Stimulated activated CD8-positive, alpha-beta memory T cell treated with anti-CD3 and anti-CD28 coated beads, Interleukin-7, amount 100 ng/mL, for 4 hours (primary cell): ENCODE measurements around the gene MRPL52.
"Not testable (repeated sequence)": the region's sequence is repeated elsewhere in the genome, so short reads cannot be mapped to it uniquely, and the experiment has no call there.

ENCODE experiments used
- DNase-seq, 2 donors: peaks; one replicate each; pipeline ENCODE4 v3.0.0-alpha.2; 2020; ENCODE audit warnings: low read depth in 2 of 2

MRPL52 gene

DNA sequence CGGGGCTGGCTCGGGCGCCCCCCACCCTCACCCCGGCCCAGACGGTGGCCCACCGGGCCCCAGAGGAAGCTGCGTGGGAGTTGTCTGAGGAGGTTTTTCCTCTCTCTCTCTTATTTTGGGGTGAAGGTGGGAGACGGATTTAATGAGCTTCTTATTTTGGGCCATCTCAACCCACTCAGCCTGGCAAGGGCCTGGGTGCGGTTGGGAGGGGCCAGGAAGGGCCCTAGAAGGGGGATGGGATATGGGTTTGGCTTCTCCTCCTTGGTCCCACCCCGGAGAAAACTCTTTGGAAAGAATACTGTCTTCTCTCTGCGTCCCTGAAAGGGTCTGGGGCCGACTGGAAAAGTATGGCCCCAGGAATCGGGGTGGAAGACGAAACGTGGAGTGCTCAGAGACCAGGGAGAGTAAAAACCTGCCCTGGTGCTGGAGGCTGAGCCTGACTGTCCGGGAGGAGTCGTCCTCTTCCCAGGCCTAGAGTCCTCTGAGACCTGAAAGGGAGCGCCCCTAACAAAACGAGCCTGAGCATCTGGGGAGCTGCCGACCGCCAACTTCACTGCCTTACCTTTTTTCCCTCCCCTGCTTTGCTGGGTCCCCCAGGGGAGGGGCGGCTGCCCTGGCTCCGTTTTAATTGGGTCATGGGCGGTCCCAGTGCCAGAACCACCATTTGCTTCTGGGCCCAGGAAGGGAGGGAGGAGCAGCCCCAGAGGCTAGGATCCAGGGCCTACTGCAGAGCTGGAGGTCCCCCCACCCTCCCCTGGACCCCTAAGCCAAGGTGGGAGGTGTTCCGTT lies 8.3 kb downstream of the MRPL52 start:
- no peak for DNase-seq

DNA sequence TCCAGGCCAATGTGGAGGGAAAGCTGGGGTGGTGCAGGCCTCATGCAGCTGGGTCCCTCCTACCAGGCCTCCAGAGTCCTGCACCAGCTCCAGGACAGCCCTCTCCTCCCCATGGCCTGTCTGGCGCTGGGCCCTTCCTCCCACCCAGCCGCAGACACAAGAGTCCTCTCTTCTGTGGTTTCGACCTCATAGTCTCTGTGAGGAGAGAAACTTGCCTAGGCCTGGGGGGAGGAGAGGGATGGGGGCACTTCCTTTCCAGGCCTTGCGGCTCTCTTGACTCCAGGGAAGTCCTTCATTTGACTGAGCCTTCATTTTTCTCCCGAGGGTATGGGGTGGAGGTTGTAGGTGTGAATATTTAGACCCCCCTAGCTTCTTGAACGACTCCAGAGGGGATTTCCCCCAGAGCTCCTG lies 8.9 kb downstream of the MRPL52 start:
- DNase-seq: no peak

DNA sequence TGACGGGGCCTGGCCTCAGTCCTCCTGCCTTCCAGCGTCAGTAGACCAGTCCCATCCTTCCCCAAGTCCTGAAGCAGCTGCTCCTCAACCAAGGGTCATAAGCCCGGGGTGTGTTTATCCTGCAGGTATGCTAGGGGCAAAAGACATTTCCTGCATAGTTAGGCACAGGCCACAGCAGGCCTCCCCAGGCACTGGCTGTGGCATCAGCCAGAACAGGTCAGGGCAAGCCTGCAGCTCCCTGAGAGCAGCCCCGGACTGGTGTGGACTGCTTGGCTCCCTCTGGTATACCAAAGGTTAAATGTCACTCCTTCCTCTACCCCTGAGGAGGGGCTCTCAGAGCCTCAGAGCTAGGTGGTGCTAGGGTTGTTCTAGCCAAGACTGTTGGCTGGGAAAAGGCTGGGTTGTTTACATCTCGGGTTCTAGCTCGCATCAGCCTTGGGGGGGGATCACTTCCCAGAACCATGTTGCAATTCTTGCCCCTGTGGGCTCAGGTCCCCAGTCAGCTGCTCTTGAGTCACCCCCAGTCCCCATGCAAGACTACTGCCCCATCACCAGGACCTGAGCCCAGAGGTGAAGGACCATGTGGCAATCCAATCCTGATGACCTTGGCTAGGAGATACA lies 9.6 kb downstream of the MRPL52 start:
- DNase-seq: no peak

DNA sequence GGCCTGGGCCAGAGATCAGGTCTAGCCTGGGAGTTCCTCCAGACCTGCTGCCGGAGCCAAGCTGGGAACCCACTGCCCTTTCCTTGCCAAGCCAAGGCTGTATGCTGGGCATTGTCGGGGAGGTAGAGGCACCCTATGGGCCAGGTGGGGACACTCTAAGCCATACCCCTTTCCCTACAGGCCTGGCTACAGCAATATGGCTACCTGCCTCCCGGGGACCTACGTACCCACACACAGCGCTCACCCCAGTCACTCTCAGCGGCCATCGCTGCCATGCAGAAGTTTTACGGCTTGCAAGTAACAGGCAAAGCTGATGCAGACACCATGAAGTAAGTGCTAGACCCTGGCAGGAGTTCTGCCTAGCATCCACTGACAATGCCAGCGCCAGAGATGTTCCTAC lies 11.6 kb downstream of the MRPL52 start:
- DNase-seq: no peak

DNA sequence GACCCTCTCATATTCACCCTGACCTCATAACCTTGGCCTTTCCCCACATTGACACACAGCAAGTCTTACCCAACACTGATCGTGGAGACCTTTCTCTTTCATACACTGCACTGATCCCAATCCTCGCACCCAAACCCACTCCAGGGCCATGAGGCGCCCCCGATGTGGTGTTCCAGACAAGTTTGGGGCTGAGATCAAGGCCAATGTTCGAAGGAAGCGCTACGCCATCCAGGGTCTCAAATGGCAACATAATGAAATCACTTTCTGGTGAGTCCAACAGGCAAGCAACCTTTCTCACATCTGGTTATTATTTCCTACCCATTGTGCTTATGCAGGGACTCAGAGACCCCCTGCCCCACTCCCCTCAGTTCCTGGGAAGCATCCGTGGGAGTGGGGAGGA lies 12.1 kb downstream of the MRPL52 start:
- no peak for DNase-seq

DNA sequence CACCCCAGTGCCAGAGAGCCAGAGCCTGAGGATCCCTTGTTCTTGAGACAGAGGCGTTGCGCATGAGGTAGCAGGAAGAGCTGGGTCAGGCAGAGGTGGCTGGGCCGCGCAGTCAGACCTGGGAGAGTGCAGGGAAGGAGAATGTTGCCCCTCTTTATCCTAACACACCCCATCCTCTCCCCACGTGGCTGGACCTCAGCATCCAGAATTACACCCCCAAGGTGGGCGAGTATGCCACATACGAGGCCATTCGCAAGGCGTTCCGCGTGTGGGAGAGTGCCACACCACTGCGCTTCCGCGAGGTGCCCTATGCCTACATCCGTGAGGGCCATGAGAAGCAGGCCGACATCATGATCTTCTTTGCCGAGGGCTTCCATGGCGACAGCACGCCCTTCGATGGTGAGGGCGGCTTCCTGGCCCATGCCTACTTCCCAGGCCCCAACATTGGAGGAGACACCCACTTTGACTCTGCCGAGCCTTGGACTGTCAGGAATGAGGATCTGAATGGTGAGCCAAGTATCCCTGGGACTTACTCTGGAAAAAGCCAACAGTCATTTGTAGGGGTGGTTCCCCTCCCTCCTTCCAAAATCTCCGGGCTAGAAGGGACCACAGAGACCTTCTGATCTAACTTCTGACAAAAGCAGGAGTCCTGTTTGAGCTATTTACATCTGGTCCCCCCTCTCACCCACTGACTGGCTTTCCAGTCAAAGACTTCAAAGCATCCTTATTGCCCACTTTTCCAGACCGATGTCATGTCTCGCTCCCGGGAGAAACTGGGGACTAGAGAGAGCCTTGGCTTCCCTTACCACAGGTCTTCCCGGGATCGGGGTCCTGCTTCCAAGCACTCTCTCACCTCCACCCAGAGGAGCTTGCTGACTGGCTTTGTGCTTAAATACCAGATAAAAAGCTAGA lies 12.8 kb downstream of the MRPL52 start:
- DNase-seq: no peak

DNA sequence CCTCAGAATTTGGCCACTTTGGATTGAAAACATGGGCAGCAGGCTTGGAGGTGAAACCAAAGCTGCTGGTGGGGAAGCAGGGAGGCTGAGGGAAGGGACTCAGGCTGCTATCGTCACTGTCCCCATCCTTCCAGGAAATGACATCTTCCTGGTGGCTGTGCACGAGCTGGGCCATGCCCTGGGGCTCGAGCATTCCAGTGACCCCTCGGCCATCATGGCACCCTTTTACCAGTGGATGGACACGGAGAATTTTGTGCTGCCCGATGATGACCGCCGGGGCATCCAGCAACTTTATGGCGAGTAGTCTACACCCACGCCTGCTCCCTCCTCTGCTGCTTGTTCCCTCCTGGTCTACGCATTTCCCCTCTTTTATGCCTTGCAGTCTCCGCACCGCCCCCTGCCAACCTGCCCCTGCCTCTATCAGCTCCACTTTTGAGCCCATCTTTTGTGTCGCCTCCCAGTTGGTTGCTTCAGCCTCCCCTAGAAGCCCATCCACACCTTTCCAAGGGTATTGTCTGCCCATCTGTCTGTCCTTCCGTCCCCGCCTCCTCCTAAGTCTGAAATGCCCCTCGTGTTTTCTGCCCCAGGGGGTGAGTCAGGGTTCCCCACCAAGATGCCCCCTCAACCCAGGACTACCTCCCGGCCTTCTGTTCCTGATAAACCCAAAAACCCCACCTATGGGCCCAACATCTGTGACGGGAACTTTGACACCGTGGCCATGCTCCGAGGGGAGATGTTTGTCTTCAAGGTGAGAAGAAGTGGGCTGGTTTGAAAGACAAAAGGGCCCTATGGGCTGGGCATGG lies 13.6 kb downstream of the MRPL52 start:
- no peak for DNase-seq

DNA sequence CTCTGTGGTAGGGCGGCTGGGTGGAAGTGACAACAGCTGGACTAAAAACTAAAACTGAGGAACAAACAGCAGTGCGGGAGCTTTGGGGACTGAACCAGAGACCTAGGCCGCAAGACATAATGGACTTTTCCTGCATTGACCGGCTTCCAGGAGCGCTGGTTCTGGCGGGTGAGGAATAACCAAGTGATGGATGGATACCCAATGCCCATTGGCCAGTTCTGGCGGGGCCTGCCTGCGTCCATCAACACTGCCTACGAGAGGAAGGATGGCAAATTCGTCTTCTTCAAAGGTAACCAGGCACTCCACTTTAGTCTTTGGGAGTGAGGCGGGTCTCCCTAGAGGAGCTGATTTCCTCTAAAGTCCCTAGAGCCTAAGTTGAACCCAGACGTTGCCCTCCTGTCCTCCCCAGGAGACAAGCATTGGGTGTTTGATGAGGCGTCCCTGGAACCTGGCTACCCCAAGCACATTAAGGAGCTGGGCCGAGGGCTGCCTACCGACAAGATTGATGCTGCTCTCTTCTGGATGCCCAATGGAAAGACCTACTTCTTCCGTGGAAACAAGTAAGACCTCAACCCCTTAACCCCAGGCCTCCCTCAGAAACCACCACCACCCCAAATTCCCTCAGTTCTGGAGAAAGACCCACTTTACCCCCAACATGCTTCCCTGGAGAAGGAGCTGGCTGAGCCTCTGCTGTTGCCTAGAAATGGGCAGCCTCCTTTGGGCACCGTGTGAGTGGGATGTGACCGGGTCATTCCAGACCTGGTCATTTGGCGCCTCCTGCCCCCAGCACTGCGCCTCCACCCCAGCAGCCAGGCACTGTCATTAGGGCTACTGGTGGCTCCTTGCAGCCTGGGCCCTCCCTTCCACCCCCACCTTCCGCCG lies 14.8 kb downstream of the MRPL52 start:
- DNase-seq: no peak

DNA sequence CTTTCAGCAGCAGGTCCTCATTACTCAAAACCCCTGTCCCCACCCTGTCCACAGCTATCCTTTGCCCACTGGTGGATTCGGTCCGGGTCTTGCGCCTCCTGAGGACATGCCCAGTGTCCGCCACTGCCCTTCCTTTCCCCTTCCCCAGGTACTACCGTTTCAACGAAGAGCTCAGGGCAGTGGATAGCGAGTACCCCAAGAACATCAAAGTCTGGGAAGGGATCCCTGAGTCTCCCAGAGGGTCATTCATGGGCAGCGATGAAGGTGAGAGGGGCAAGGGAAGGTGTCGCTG lies 15.4 kb downstream of the MRPL52 start:
- no peak for DNase-seq

DNA sequence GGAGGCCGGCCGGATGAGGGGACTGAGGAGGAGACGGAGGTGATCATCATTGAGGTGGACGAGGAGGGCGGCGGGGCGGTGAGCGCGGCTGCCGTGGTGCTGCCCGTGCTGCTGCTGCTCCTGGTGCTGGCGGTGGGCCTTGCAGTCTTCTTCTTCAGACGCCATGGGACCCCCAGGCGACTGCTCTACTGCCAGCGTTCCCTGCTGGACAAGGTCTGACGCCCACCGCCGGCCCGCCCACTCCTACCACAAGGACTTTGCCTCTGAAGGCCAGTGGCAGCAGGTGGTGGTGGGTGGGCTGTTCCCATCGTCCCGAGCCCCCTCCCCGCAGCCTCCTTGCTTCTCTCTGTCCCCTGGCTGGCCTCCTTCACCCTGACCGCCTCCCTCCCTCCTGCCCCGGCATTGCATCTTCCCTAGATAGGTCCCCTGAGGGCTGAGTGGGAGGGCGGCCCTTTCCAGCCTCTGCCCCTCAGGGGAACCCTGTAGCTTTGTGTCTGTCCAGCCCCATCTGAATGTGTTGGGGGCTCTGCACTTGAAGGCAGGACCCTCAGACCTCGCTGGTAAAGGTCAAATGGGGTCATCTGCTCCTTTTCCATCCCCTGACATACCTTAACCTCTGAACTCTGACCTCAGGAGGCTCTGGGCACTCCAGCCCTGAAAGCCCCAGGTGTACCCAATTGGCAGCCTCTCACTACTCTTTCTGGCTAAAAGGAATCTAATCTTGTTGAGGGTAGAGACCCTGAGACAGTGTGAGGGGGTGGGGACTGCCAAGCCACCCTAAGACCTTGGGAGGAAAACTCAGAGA lies 16.3 kb downstream of the MRPL52 start:
- DNase-seq: no peak

DNA sequence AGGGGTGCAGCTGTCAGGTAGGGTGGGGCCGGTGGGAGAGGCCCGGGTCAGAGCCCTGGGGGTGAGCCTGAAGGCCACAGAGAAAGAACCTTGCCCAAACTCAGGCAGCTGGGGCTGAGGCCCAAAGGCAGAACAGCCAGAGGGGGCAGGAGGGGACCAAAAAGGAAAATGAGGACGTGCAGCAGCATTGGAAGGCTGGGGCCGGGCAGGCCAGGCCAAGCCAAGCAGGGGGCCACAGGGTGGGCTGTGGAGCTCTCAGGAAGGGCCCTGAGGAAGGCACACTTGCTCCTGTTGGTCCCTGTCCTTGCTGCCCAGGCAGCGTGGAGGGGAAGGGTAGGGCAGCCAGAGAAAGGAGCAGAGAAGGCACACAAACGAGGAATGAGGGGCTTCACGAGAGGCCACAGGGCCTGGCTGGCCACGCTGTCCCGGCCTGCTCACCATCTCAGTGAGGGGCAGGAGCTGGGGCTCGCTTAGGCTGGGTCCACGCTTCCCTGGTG lies 17.2 kb downstream of the MRPL52 start:
- DNase-seq: no peak

DNA sequence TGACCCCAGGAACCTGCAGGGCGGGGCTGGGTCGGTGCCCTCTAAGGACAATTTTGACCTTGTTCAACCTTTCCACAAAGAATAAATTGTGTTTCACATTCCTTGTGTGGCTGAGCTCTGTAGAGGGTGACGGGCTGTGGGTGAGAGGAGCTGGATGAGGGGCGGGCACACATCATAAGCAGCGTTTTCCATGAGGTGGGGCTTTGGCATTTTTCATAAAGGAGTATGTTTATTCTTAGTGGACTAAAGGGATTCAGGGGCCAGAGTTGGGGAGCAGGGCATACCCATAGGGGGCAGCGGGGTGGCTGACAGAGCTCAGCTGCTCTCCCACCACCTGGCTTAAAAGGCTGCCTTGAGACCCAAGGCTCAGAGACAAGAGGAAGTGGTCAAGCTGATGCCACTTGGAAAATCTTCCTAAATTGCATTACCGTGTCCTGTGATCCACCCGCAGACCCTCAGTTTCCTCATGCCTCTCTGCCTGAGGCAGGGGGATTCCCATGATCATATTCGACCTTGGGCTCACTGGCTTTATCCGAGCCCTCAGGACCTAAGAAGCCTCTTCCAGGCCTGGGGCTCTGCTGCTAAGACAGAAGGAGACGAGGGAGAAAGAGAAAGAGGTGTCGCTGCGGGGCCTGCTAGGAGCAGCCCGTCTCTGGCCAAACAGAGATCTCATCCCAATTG lies 18.1 kb downstream of the MRPL52 start:
- DNase-seq: no peak

DNA sequence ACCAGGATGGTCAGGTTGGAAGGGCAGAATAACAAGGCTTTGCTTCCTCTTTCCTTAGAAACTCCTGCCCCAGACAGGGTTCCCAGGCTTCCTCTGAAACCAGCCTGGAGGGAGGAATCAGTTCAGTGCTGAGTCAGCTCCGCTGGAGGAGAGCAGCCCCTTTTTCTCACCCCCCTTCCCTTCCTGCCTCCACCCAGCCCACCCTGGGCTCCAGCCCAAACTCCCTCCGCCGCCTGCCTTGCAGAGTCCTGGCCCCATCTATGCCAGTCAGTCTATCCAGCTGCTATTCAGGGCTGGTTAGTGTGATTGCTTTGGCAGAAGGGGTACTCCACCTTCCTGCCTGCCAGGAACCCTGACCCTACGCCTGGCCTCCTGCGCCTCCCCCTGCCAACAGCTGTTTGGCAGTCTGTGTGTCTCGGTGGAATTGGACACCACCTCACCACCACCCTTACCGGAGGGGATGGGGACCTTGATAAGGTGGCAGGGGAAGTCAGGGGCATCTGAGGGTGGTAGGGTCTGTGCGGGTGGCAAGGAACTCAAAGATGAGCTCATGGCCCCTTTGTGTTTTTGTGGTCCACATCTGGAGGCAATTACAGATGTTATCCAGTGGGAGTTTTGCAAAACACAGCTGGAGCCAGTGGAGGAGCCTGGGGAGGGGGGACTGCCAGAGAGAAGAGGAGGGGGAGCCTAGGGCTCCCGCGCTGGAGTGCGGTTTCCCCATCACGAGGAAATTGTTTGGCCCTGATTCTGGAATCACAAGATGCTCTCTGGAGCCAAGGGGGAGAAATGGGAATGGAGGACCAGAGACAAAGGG lies 18.9 kb downstream of the MRPL52 start:
- DNase-seq: no peak

DNA sequence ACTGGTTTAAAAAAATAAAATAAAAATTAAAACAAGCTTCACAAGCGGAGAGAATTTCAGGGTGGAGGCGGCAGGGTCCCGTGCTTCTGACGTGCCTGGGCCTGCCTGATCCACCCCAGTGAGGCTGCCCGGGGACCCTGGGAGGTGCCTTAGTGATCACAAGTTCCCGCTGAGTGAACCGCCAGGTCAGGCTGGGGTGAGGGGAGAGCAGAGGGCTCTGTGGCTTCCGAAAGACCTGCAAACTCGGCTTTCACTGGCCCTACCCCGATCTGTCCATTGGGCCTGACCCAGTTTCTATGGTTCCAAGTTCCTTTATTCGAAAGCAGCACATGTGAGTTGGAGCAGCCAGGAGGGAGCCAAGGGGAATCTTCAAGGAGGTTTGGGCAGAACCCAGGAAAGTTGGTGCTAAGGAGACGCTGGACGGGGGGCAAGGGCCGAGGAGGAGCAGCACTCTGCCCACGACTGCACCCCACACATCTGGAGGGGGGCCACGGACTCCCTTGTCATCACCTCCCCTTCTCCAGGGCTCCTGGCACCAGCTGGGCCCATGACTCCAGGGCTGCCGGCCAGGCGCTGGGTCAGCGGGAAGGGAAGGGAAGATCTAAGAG lies 19.6 kb downstream of the MRPL52 start:
- no peak for DNase-seq

DNA sequence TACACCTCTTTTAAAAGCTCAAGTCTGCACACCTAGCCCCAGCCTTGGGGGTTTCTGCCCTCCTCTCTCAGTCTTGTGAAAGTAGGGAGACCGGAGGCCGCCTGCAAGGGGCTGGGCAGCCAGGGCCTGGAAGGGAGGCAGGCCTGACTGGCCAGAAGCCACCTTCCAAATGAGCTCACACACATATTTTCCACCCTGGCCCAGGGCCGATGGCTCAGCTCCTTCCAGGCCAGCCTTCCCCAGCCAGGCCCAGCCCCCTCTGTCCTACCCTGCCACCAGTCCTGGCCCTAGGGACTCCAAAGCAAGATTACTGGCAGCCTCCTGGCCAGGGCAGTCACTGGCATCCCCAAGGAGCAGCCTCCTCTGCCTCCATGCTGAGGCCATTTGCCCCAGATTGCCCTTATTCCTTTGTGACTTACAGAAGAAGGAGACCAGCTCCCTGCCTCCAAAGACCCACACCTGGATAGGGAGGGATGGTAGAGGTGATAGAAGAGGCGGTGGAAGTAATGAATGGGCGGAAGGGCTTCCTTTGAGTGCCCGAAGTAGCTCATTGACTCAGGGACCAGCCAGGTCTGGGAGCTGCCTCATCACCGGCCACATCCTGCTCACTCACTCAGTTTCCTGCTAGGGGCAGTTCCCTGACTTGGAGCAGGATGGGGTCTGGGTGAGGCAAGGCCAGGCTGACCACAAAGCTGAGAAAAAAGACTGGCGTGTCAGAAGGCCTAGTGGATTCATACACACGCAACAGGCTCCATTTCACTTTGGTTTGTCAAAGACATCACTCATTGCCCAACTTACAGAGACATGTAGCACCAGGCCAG lies 21.5 kb downstream of the MRPL52 start:
- DNase-seq: no peak

DNA sequence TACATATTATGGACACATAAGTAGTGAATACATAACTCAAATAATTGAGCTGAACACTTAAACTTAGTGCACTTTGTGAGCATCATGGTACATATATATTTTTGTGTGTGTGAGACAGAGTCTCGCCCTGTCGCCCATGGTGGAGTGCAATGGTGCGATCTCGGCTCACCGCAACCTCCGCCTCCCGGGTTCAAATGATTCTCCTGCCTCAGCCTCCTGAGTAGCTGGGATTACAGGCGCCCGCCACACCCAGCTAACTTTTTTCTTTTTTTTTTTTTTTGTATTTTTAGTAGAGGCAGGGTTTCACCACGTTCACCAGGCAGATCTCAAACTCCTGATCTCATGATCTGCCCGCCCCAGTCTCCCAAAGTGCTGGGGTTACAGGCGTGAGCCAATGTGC lies 22.5 kb downstream of the MRPL52 start:
- not testable (repeated sequence) for DNase-seq

DNA sequence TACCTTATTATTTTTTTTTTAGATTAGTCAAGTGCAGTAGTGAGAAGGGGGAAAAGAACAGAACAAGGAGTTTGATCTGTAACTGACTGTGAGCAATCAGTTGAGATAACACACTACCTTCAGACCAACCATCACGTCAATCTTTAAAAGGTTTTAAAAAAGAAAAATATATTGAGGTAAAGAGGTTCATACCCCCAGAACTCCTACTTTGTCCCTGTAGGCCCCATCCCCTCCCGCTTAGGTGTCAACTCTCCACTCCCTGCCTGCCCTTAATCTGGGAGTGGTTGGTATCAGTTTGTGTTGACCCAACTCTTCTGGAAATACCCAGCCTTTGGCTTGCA lies 22.9 kb downstream of the MRPL52 start:
- DNase-seq: no peak
